Panc1 (cell line): Measurements from ENCODE around the gene IGFBP7. TPM values are rescaled to one million over a fixed set of nuclear protein-coding genes. Genes with fewer than 3 reads are reported as not detected.

Experiments
- ATAC-seq: fragments of 200-7000 bp; cut with Tn5 transposase; 2 replicates; pipeline ENCODE4 v1.9.1; 2020; ENCODE audit warnings: mild to moderate bottlenecking, moderate library complexity
- BruUV-seq: library from RNA; stranded (reverse); fragments of 400-500 nt; replicated peaks from 2 replicates; lab custom pipeline; 2021; lab: Mats Ljungman, UMichigan
- CTCF ChIA-PET: fragments of 300-600 bp; sonication (Branson Sonifier 250); formaldehyde crosslinking; loops from one replicate; lab custom pipeline; 2022; ENCODE audit warnings: antibody characterized with exemption; lab: Charles Lee
- POLR2A ChIA-PET: fragments of 300-600 bp; sonication (Branson Sonifier 250); formaldehyde crosslinking; loops from one replicate; lab custom pipeline; 2022; ENCODE audit warnings: antibody characterized with exemption; lab: Charles Lee
- DNase-seq: peaks from one replicate; pipeline ENCODE4 v3.0.0-alpha.2; 2010; ENCODE audit warnings: low read depth, low spot score
- H3K27ac ChIP-seq: 2 replicates; pipeline ENCODE4 v1.5.1; 2011; ENCODE audit warnings: mild to moderate bottlenecking, low read length, inconsistent platforms
- H3K27me3 ChIP-seq: fragments of 200-500 bp; sonication (Bioruptor generic); 2 replicates; pipeline ENCODE4 v1.6.0; 2014; ENCODE audit warnings: low read length, inconsistent platforms; ENCODE audit not compliant: control insufficient read depth, insufficient read depth
- H3K36me3 ChIP-seq: fragments of 200-500 bp; sonication (Bioruptor generic); 2 replicates; pipeline ENCODE4 v1.5.1; 2014; ENCODE audit warnings: inconsistent platforms, mild to moderate bottlenecking, low read length, moderate library complexity; ENCODE audit not compliant: control insufficient read depth, insufficient read depth
- H3K4me1 ChIP-seq: 2 replicates; pipeline ENCODE4 v1.5.1; 2011; ENCODE audit warnings: inconsistent platforms, mild to moderate bottlenecking, low read length, moderate library complexity; ENCODE audit not compliant: control insufficient read depth, insufficient read depth
- H3K4me3 ChIP-seq, 2 experiments: 2 replicates each; pipeline ENCODE4 v1.5.1; 2011 to 2012; ENCODE audit warnings: low read depth in 2 of 2, low read length in 2 of 2, mild to moderate bottlenecking in 2 of 2, inconsistent platforms in 1 of 2, moderate library complexity in 1 of 2
- H3K9me3 ChIP-seq: fragments of 200-500 bp; sonication (Bioruptor generic); 2 replicates; pipeline ENCODE4 v1.5.1; 2014; ENCODE audit warnings: low read depth, mild to moderate bottlenecking, inconsistent platforms, low read length, moderate library complexity; ENCODE audit not compliant: control insufficient read depth, insufficient read depth
- CTCF ChIP-seq: fragments of 450-650 bp; IDR thresholded peaks from 2 replicates; pipeline ENCODE4 v1.5.1; 2017; ENCODE audit warnings: mild to moderate bottlenecking
- POLR2AphosphoS5 ChIP-seq: IDR thresholded peaks from 2 replicates; pipeline ENCODE4 v1.6.1; 2012; ENCODE audit warnings: mild to moderate bottlenecking, low read depth, low read length, moderate library complexity
- REST ChIP-seq, 2 experiments: IDR thresholded peaks; 2 replicates each; pipeline ENCODE4 v1.6.1; 2011 to 2012; ENCODE audit warnings: low read depth in 2 of 2, control low read depth in 1 of 2, low read length in 1 of 2, mild to moderate bottlenecking in 1 of 2, moderate library complexity in 1 of 2; ENCODE audit not compliant: insufficient read depth in 1 of 2
- SIN3A ChIP-seq: IDR thresholded peaks from 2 replicates; pipeline ENCODE4 v1.6.1; 2012; ENCODE audit warnings: low read depth, mild to moderate bottlenecking, low read length, moderate library complexity, borderline replicate concordance; ENCODE audit not compliant: insufficient read depth
- TCF7L2 ChIP-seq: IDR thresholded peaks from 2 replicates; pipeline ENCODE4 v1.6.1; 2011; ENCODE audit warnings: mild to moderate bottlenecking, low read depth, low read length, inconsistent platforms
- in situ Hi-C: cut with HindIII; loops from 2 replicates; pipeline ENCODE4 v1.10.0; 2016; ENCODE audit warnings: low sequenced_read_pairs, low pct_unique_long_range_greater_than_20kb
- intact Hi-C: fragments of 100-400 bp; cut with micrococcal nuclease; formaldehyde crosslinking; loops from one replicate; pipeline ENCODE4 v1.10.0; 2022; ENCODE audit not compliant: unreplicated experiment
- total RNA-seq: library from RNA; stranded (reverse); gene quantifications from one replicate; pipeline ENCODE4 v1.2.1, GENCODE V29; 2021; ENCODE audit not compliant: unreplicated experiment

Gene IGFBP7
- total RNA-seq, 1 experiment from 2014 or later = 9.5 TPM

- POLR2A ChIA-PET = no interaction called here
- H3K27me3 ChIP-seq = no peaks in the 10 kb centered on the region
- no peak for ATAC-seq
- no peaks in the 10 kb centered on the region for H3K4me1 ChIP-seq
- TF ChIP-seq SIN3A (no peak), POLR2AphosphoS5 (no peak), CTCF (no peak), TCF7L2 (no peak)
- H3K36me3 ChIP-seq = no peaks in the 10 kb centered on the region
- CTCF ChIA-PET = no interaction called here
- no peak overlapping the region for H3K4me3 ChIP-seq
- intact Hi-C loops = no loop called here
- DNase-seq = no peak
- BruUV-seq = no TSS peak
- in situ Hi-C loops = no loop called here
- H3K27ac ChIP-seq = no peak overlapping the region
- no peaks in the 10 kb centered on the region for H3K9me3 ChIP-seq
These were observed 17.2 kb upstream of the IGFBP7 start for GRCh38 chr4:57127361-57127760.

- intact Hi-C loops (no loop called here), in situ Hi-C loops (no loop called here)
- H3K9me3 ChIP-seq = no peaks in the 10 kb centered on the region
- no peaks in the 10 kb centered on the region for H3K27me3 ChIP-seq
- TF ChIP-seq POLR2AphosphoS5 = no peak
- no peaks in the 10 kb centered on the region for H3K4me1 ChIP-seq
- ATAC-seq (no peak), DNase-seq (no peak)
- no peak overlapping the region for H3K27ac ChIP-seq
- ChIA-PET POLR2A (no interaction called here), CTCF (no interaction called here)
- H3K4me3 ChIP-seq = no peak overlapping the region
- no peaks in the 10 kb centered on the region for H3K36me3 ChIP-seq
- BruUV-seq = no TSS peak
These were observed 15.8 kb upstream of the IGFBP7 start for GRCh38 chr4:57125996-57126395.

- Histone ChIP-seq H3K27ac (no peak overlapping the region), H3K27me3 (no peaks in the 10 kb centered on the region), H3K4me3 (no peak overlapping the region), H3K9me3 (no peaks in the 10 kb centered on the region), H3K4me1 (no peaks in the 10 kb centered on the region), H3K36me3 (no peaks in the 10 kb centered on the region)
- ChIA-PET CTCF (no interaction called here), POLR2A (no interaction called here)
- no peak for TF ChIP-seq REST (IDR thresholded peaks at IDR 0.05; ENCODE audit: insufficient read depth in 1 of 2, low read depth in 2 of 2, low read length in 1 of 2)
- no peak for TF ChIP-seq POLR2AphosphoS5
- no peak for TF ChIP-seq CTCF
- TF ChIP-seq SIN3A = no peak
- ATAC-seq (no peak), DNase-seq (no peak)
- intact Hi-C loops (no loop called here), in situ Hi-C loops (no loop called here)
- no TSS peak for BruUV-seq
These were observed 14.0 kb upstream of the IGFBP7 start for GRCh38 chr4:57124145-57124544.
